RKO (cell line): Measurements from ENCODE around the gene FAM171A1.

Experiments used
- DNase-seq: peaks from one replicate; pipeline ENCODE4 v3.0.0-alpha.2; 2016; ENCODE audit warnings: low spot score

The FAM171A1 gene

GRCh38 chr10:15373199-15373598, 2.1 kb upstream of the FAM171A1 start:
- no peak for DNase-seq

- DNase-seq = peak; percentile 58
Measured at GRCh38 chr10:15370212-15370855, 755 bp downstream of the FAM171A1 start.

- peak; percentile 45 for DNase-seq
Measured at GRCh38 chr10:15369256-15370211, 1.6 kb downstream of the FAM171A1 start.

- no peak for DNase-seq
Measured at GRCh38 chr10:15368101-15368855, 2.8 kb downstream of the FAM171A1 start.

GRCh38 chr10:15367296-15368085, 3.6 kb downstream of the FAM171A1 start:
- DNase-seq = no peak

GRCh38 chr10:15365692-15366091, 5.4 kb downstream of the FAM171A1 start:
- no peak for DNase-seq

- no peak for DNase-seq
Measured at GRCh38 chr10:15364001-15364400, 7.1 kb downstream of the FAM171A1 start.

GRCh38 chr10:15363031-15363430, 8.1 kb downstream of the FAM171A1 start:
- no peak for DNase-seq

- DNase-seq = no peak
Measured at GRCh38 chr10:15361131-15361530, 10.0 kb downstream of the FAM171A1 start.

- no peak for DNase-seq
Measured at GRCh38 chr10:15360566-15360965, 10.5 kb downstream of the FAM171A1 start.

- DNase-seq = no peak
Measured at GRCh38 chr10:15353471-15354017, 17.5 kb downstream of the FAM171A1 start.

- no peak for DNase-seq
Measured at GRCh38 chr10:15352836-15353235, 18.3 kb downstream of the FAM171A1 start.

GRCh38 chr10:15352201-15352600, 18.9 kb downstream of the FAM171A1 start:
- DNase-seq = no peak

- no peak for DNase-seq
Measured at GRCh38 chr10:15351099-15351820, 19.8 kb downstream of the FAM171A1 start.

- no peak for DNase-seq
Measured at GRCh38 chr10:15349112-15349511, 22.0 kb downstream of the FAM171A1 start.

GRCh38 chr10:15348579-15348978, 22.5 kb downstream of the FAM171A1 start:
- DNase-seq = no peak

- DNase-seq = no peak
Measured at GRCh38 chr10:15347150-15347549, 23.9 kb downstream of the FAM171A1 start.

- no peak for DNase-seq
Measured at GRCh38 chr10:15346440-15347141, 24.5 kb downstream of the FAM171A1 start.

GRCh38 chr10:15345450-15345849, 25.6 kb downstream of the FAM171A1 start:
- DNase-seq = no peak

GRCh38 chr10:15344876-15345285, 26.2 kb downstream of the FAM171A1 start:
- no peak for DNase-seq
